Measurements from ENCODE around the gene CNTN4. TPM values are rescaled to one million over a fixed set of nuclear protein-coding genes. Genes with fewer than 3 reads are reported as not detected.

CNTN4 gene
- total RNA-seq, 1 experiment from 2014 or later: 51.3 TPM

- Mint-ChIP-seq H3K27me3 (ENCODE audit: insufficient read depth, unreplicated experiment) (no peaks in the 10 kb centered on the region), H3K4me1 (ENCODE audit: low read depth, unreplicated experiment) (peaks cover 7% of the 10 kb centered on the region), H3K36me3 (ENCODE audit: insufficient read depth, unreplicated experiment) (no peaks in the 10 kb centered on the region), H3K9me3 (ENCODE audit: unreplicated experiment) (no peaks in the 10 kb centered on the region), H3K4me3 (ENCODE audit: unreplicated experiment) (no peak overlapping the region), H3K27ac (ENCODE audit: unreplicated experiment) (no peak overlapping the region)
- BruUV-seq (replicated peaks): no TSS peak
- Histone ChIP-seq H3K9me3 (no peaks in the 10 kb centered on the region), H3K27me3 (replicated peaks; ENCODE audit: control insufficient read depth, insufficient read depth, low read length) (no peaks in the 10 kb centered on the region), H3K4me1 (no peaks in the 10 kb centered on the region), H3K36me3 (ENCODE audit: control insufficient read depth, insufficient read depth, low read length) (no peaks in the 10 kb centered on the region), H3K4me3 (ENCODE audit: low read depth, low read length) (no peak overlapping the region)
- intact Hi-C loops (cut with micrococcal nuclease; ENCODE audit: unreplicated experiment): no loop called here
- POLR2A ChIA-PET: no interaction called here
- TF ChIP-seq CTCF (IDR thresholded peaks at IDR 0.05; ENCODE audit: insufficient read depth in 1 of 2, low read depth in 1 of 2, low read length in 1 of 2, severe bottlenecking in 1 of 2, unreplicated experiment in 1 of 2): no peak
- no peak for DNase-seq
- CTCF ChIA-PET: no interaction called here
Observed at GRCh38 chr3:2677501-2677900, 578.8 kb downstream of the CNTN4 start.

GRCh38 chr3:2680236-2680635 is 581.6 kb downstream of the CNTN4 start:
- peaks cover 2% of the 10 kb centered on the region for H3K4me1 Mint-ChIP-seq (ENCODE audit: low read depth, unreplicated experiment)
- no peaks in the 10 kb centered on the region for H3K27me3 Mint-ChIP-seq (ENCODE audit: insufficient read depth, unreplicated experiment)
- DNase-seq: no peak
- TF ChIP-seq CTCF (IDR thresholded peaks at IDR 0.05; ENCODE audit: insufficient read depth in 1 of 2, low read depth in 1 of 2, low read length in 1 of 2, severe bottlenecking in 1 of 2, unreplicated experiment in 1 of 2): no peak
- Histone ChIP-seq H3K36me3 (ENCODE audit: control insufficient read depth, insufficient read depth, low read length) (no peaks in the 10 kb centered on the region), H3K9me3 (no peaks in the 10 kb centered on the region), H3K4me1 (no peaks in the 10 kb centered on the region), H3K27me3 (replicated peaks; ENCODE audit: control insufficient read depth, insufficient read depth, low read length) (no peaks in the 10 kb centered on the region), H3K4me3 (ENCODE audit: low read depth, low read length) (no peak overlapping the region)
- ChIA-PET CTCF (no interaction called here), POLR2A (no interaction called here)
- BruUV-seq (replicated peaks): no TSS peak
- H3K9me3 Mint-ChIP-seq (ENCODE audit: unreplicated experiment): no peaks in the 10 kb centered on the region
- H3K4me3 Mint-ChIP-seq (ENCODE audit: unreplicated experiment): no peak overlapping the region
- intact Hi-C loops (cut with micrococcal nuclease; ENCODE audit: unreplicated experiment): no loop called here
- H3K36me3 Mint-ChIP-seq (ENCODE audit: insufficient read depth, unreplicated experiment): no peaks in the 10 kb centered on the region
- H3K27ac Mint-ChIP-seq (ENCODE audit: unreplicated experiment): no peak overlapping the region

- DNase-seq: no peak
- ChIA-PET POLR2A (no interaction called here), CTCF (no interaction called here)
- Histone ChIP-seq H3K36me3 (ENCODE audit: control insufficient read depth, insufficient read depth, low read length) (no peaks in the 10 kb centered on the region), H3K4me3 (ENCODE audit: low read depth, low read length) (no peak overlapping the region), H3K27me3 (replicated peaks; ENCODE audit: control insufficient read depth, insufficient read depth, low read length) (no peaks in the 10 kb centered on the region), H3K4me1 (no peaks in the 10 kb centered on the region), H3K9me3 (no peaks in the 10 kb centered on the region)
- no peak overlapping the region for H3K27ac Mint-ChIP-seq (ENCODE audit: unreplicated experiment)
- no TSS peak for BruUV-seq (replicated peaks)
- no peak overlapping the region for H3K4me3 Mint-ChIP-seq (ENCODE audit: unreplicated experiment)
- no peaks in the 10 kb centered on the region for H3K27me3 Mint-ChIP-seq (ENCODE audit: insufficient read depth, unreplicated experiment)
- H3K9me3 Mint-ChIP-seq (ENCODE audit: unreplicated experiment): no peaks in the 10 kb centered on the region
- no peaks in the 10 kb centered on the region for H3K4me1 Mint-ChIP-seq (ENCODE audit: low read depth, unreplicated experiment)
- H3K36me3 Mint-ChIP-seq (ENCODE audit: insufficient read depth, unreplicated experiment): no peaks in the 10 kb centered on the region
- TF ChIP-seq CTCF (IDR thresholded peaks at IDR 0.05; ENCODE audit: insufficient read depth in 1 of 2, low read depth in 1 of 2, low read length in 1 of 2, severe bottlenecking in 1 of 2, unreplicated experiment in 1 of 2): no peak
- intact Hi-C loops (cut with micrococcal nuclease; ENCODE audit: unreplicated experiment): no loop called here
Observed at GRCh38 chr3:2684046-2684445, 585.4 kb downstream of the CNTN4 start.
